Panc1 (cell line): ENCODE data around the gene CNKSR3. TPM values are rescaled to one million over a fixed set of nuclear protein-coding genes. Genes with fewer than 3 reads are reported as not detected.

ENCODE experiments used
- ATAC-seq: fragments of 200-7000 bp; cut with Tn5 transposase; 2 replicates; pipeline ENCODE4 v1.9.1; 2020; ENCODE audit warnings: mild to moderate bottlenecking, moderate library complexity
- BruUV-seq: library from RNA; stranded (reverse); fragments of 400-500 nt; replicated peaks from 2 replicates; lab custom pipeline; 2021; lab: Mats Ljungman, UMichigan
- CTCF ChIA-PET: fragments of 300-600 bp; sonication (Branson Sonifier 250); formaldehyde crosslinking; loops from one replicate; lab custom pipeline; 2022; ENCODE audit warnings: antibody characterized with exemption; lab: Charles Lee
- POLR2A ChIA-PET: fragments of 300-600 bp; sonication (Branson Sonifier 250); formaldehyde crosslinking; loops from one replicate; lab custom pipeline; 2022; ENCODE audit warnings: antibody characterized with exemption; lab: Charles Lee
- DNase-seq: peaks from one replicate; pipeline ENCODE4 v3.0.0-alpha.2; 2010; ENCODE audit warnings: low read depth, low spot score
- H3K27ac ChIP-seq: 2 replicates; pipeline ENCODE4 v1.5.1; 2011; ENCODE audit warnings: mild to moderate bottlenecking, low read length, inconsistent platforms
- H3K27me3 ChIP-seq: fragments of 200-500 bp; sonication (Bioruptor generic); 2 replicates; pipeline ENCODE4 v1.6.0; 2014; ENCODE audit warnings: low read length, inconsistent platforms; ENCODE audit not compliant: control insufficient read depth, insufficient read depth
- H3K36me3 ChIP-seq: fragments of 200-500 bp; sonication (Bioruptor generic); 2 replicates; pipeline ENCODE4 v1.5.1; 2014; ENCODE audit warnings: inconsistent platforms, mild to moderate bottlenecking, low read length, moderate library complexity; ENCODE audit not compliant: control insufficient read depth, insufficient read depth
- H3K4me1 ChIP-seq: 2 replicates; pipeline ENCODE4 v1.5.1; 2011; ENCODE audit warnings: inconsistent platforms, mild to moderate bottlenecking, low read length, moderate library complexity; ENCODE audit not compliant: control insufficient read depth, insufficient read depth
- H3K4me3 ChIP-seq, 2 experiments: 2 replicates each; pipeline ENCODE4 v1.5.1; 2011 to 2012; ENCODE audit warnings: low read depth in 2 of 2, low read length in 2 of 2, mild to moderate bottlenecking in 2 of 2, inconsistent platforms in 1 of 2, moderate library complexity in 1 of 2
- H3K9me3 ChIP-seq: fragments of 200-500 bp; sonication (Bioruptor generic); 2 replicates; pipeline ENCODE4 v1.5.1; 2014; ENCODE audit warnings: low read depth, mild to moderate bottlenecking, inconsistent platforms, low read length, moderate library complexity; ENCODE audit not compliant: control insufficient read depth, insufficient read depth
- POLR2AphosphoS5 ChIP-seq: IDR thresholded peaks from 2 replicates; pipeline ENCODE4 v1.6.1; 2012; ENCODE audit warnings: mild to moderate bottlenecking, low read depth, low read length, moderate library complexity
- REST ChIP-seq, 2 experiments: IDR thresholded peaks; 2 replicates each; pipeline ENCODE4 v1.6.1; 2011 to 2012; ENCODE audit warnings: low read depth in 2 of 2, control low read depth in 1 of 2, low read length in 1 of 2, mild to moderate bottlenecking in 1 of 2, moderate library complexity in 1 of 2; ENCODE audit not compliant: insufficient read depth in 1 of 2
- SIN3A ChIP-seq: IDR thresholded peaks from 2 replicates; pipeline ENCODE4 v1.6.1; 2012; ENCODE audit warnings: low read depth, mild to moderate bottlenecking, low read length, moderate library complexity, borderline replicate concordance; ENCODE audit not compliant: insufficient read depth
- TCF7L2 ChIP-seq: IDR thresholded peaks from 2 replicates; pipeline ENCODE4 v1.6.1; 2011; ENCODE audit warnings: mild to moderate bottlenecking, low read depth, low read length, inconsistent platforms
- in situ Hi-C: cut with HindIII; loops from 2 replicates; pipeline ENCODE4 v1.10.0; 2016; ENCODE audit warnings: low sequenced_read_pairs, low pct_unique_long_range_greater_than_20kb
- intact Hi-C: fragments of 100-400 bp; cut with micrococcal nuclease; formaldehyde crosslinking; loops from one replicate; pipeline ENCODE4 v1.10.0; 2022; ENCODE audit not compliant: unreplicated experiment
- total RNA-seq: library from RNA; stranded (reverse); gene quantifications from one replicate; pipeline ENCODE4 v1.2.1, GENCODE V29; 2021; ENCODE audit not compliant: unreplicated experiment
- TF ChIP-seq, protein P1 (sequence below): fragments of 450-650 bp; IDR thresholded peaks from 2 replicates; pipeline ENCODE4 v1.5.1; 2017; ENCODE audit warnings: mild to moderate bottlenecking

The CNKSR3 gene
- total RNA-seq, 1 experiment from 2014 or later, result 18.2 TPM

- Histone ChIP-seq H3K27me3 (no peaks in the 10 kb centered on the region), H3K9me3 (no peaks in the 10 kb centered on the region), H3K4me3 (no peak overlapping the region), H3K27ac (no peak overlapping the region), H3K4me1 (no peaks in the 10 kb centered on the region), H3K36me3 (peaks cover 2% of the 10 kb centered on the region; the same call in 1 of the 2 replicates)
- CTCF ChIA-PET, result no interaction called here
- ATAC-seq (no peak), DNase-seq (no peak)
- in situ Hi-C loops (no loop called here), intact Hi-C loops (no loop called here)
- POLR2A ChIA-PET, result no interaction called here
- TF ChIP-seq TCF7L2 (no peak), POLR2AphosphoS5 (no peak), REST (IDR thresholded peaks at IDR 0.05; ENCODE audit: insufficient read depth in 1 of 2, low read depth in 2 of 2, low read length in 1 of 2) (no peak), SIN3A (no peak)
- TF ChIP-seq, protein P1, sequence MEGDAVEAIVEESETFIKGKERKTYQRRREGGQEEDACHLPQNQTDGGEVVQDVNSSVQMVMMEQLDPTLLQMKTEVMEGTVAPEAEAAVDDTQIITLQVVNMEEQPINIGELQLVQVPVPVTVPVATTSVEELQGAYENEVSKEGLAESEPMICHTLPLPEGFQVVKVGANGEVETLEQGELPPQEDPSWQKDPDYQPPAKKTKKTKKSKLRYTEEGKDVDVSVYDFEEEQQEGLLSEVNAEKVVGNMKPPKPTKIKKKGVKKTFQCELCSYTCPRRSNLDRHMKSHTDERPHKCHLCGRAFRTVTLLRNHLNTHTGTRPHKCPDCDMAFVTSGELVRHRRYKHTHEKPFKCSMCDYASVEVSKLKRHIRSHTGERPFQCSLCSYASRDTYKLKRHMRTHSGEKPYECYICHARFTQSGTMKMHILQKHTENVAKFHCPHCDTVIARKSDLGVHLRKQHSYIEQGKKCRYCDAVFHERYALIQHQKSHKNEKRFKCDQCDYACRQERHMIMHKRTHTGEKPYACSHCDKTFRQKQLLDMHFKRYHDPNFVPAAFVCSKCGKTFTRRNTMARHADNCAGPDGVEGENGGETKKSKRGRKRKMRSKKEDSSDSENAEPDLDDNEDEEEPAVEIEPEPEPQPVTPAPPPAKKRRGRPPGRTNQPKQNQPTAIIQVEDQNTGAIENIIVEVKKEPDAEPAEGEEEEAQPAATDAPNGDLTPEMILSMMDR, result no peak
- BruUV-seq, result no TSS peak
Measured at GRCh38 chr6:154428897-154429296, 81.6 kb downstream of the CNKSR3 start.

GRCh38 chr6:154427446-154427845 is 83.0 kb downstream of the CNKSR3 start:
- Histone ChIP-seq H3K27me3 (no peaks in the 10 kb centered on the region), H3K4me1 (no peaks in the 10 kb centered on the region), H3K36me3 (peaks cover 2% of the 10 kb centered on the region; the same call in 1 of the 2 replicates), H3K4me3 (no peak overlapping the region), H3K9me3 (no peaks in the 10 kb centered on the region), H3K27ac (no peak overlapping the region)
- ChIA-PET POLR2A (interaction anchor here (0.6 kb wide), 1 partner anchor 37 kb away, joined by 3 read pairs; no protein-coding TSS in a partner anchor), CTCF (no interaction called here)
- in situ Hi-C loops, result no loop called here
- intact Hi-C loops, result no loop called here
- DNase-seq (no peak), ATAC-seq (no peak)
- no TSS peak for BruUV-seq
- no peak for TF ChIP-seq SIN3A
- TF ChIP-seq, protein P1, result no peak
- TF ChIP-seq TCF7L2, result no peak
- no peak for TF ChIP-seq POLR2AphosphoS5
- TF ChIP-seq REST (IDR thresholded peaks at IDR 0.05; ENCODE audit: insufficient read depth in 1 of 2, low read depth in 2 of 2, low read length in 1 of 2), result no peak
